Measurements from ENCODE around the gene PYROXD2.

DNA sequence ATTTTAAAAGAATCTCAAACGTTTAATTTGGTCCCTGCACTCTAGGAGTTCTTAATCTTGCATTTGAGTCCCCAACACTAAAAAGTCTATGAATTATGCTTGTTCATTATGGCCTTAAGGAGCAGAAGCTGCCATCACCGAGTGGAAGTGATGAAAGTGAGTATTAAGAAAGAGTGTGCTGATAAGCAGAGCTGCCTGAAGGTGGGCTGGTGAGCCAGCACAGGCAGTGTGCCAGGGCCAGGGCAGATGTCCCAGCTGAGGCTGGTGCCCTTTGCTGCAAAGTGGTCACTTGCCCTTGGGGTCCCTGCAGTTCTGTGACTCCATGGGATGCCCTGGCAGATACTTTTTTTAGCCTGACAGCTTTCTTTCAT lies 74.1 kb downstream of the PYROXD2 start:
- no peak for TF ChIP-seq RAD21 (IDR thresholded peaks at IDR 0.05; ENCODE audit: insufficient read depth, low read depth, low read length)
- TF ChIP-seq, protein P1, sequence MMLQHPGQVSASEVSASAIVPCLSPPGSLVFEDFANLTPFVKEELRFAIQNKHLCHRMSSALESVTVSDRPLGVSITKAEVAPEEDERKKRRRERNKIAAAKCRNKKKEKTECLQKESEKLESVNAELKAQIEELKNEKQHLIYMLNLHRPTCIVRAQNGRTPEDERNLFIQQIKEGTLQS (IDR thresholded peaks at IDR 0.05; ENCODE audit: borderline replicate concordance, extremely low read depth, low read depth, low read length) = no peak
- TF ChIP-seq, protein P2, sequence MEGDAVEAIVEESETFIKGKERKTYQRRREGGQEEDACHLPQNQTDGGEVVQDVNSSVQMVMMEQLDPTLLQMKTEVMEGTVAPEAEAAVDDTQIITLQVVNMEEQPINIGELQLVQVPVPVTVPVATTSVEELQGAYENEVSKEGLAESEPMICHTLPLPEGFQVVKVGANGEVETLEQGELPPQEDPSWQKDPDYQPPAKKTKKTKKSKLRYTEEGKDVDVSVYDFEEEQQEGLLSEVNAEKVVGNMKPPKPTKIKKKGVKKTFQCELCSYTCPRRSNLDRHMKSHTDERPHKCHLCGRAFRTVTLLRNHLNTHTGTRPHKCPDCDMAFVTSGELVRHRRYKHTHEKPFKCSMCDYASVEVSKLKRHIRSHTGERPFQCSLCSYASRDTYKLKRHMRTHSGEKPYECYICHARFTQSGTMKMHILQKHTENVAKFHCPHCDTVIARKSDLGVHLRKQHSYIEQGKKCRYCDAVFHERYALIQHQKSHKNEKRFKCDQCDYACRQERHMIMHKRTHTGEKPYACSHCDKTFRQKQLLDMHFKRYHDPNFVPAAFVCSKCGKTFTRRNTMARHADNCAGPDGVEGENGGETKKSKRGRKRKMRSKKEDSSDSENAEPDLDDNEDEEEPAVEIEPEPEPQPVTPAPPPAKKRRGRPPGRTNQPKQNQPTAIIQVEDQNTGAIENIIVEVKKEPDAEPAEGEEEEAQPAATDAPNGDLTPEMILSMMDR (IDR thresholded peaks at IDR 0.05 in 2 of 3, conservative IDR thresholded peaks at IDR 0.05 in 1 of 3; ENCODE audit: control insufficient read depth in 2 of 3, extremely low read depth in 1 of 3, insufficient read depth in 1 of 3, low read depth in 3 of 3, low read length in 3 of 3) = no peak
- TF ChIP-seq, protein P3, sequence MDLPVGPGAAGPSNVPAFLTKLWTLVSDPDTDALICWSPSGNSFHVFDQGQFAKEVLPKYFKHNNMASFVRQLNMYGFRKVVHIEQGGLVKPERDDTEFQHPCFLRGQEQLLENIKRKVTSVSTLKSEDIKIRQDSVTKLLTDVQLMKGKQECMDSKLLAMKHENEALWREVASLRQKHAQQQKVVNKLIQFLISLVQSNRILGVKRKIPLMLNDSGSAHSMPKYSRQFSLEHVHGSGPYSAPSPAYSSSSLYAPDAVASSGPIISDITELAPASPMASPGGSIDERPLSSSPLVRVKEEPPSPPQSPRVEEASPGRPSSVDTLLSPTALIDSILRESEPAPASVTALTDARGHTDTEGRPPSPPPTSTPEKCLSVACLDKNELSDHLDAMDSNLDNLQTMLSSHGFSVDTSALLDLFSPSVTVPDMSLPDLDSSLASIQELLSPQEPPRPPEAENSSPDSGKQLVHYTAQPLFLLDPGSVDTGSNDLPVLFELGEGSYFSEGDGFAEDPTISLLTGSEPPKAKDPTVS (IDR thresholded peaks at IDR 0.05; ENCODE audit: low read depth, low read length) = no peak
- TF ChIP-seq HDAC2 (IDR thresholded peaks at IDR 0.05) = no peak
- TF ChIP-seq MYC (IDR thresholded peaks at IDR 0.05; ENCODE audit: insufficient read depth, insufficient read length, insufficient replicate concordance, low read length, severe bottlenecking) = no peak
- no peak for TF ChIP-seq YY1 (IDR thresholded peaks at IDR 0.05; ENCODE audit: low read depth, low read length)
- no peak for TF ChIP-seq POLR2A (IDR thresholded peaks at IDR 0.05; ENCODE audit: low read depth, low read length)
- TF ChIP-seq CBFB (IDR thresholded peaks at IDR 0.05; ENCODE audit: low read depth) = no peak
- TF ChIP-seq, protein P4, sequence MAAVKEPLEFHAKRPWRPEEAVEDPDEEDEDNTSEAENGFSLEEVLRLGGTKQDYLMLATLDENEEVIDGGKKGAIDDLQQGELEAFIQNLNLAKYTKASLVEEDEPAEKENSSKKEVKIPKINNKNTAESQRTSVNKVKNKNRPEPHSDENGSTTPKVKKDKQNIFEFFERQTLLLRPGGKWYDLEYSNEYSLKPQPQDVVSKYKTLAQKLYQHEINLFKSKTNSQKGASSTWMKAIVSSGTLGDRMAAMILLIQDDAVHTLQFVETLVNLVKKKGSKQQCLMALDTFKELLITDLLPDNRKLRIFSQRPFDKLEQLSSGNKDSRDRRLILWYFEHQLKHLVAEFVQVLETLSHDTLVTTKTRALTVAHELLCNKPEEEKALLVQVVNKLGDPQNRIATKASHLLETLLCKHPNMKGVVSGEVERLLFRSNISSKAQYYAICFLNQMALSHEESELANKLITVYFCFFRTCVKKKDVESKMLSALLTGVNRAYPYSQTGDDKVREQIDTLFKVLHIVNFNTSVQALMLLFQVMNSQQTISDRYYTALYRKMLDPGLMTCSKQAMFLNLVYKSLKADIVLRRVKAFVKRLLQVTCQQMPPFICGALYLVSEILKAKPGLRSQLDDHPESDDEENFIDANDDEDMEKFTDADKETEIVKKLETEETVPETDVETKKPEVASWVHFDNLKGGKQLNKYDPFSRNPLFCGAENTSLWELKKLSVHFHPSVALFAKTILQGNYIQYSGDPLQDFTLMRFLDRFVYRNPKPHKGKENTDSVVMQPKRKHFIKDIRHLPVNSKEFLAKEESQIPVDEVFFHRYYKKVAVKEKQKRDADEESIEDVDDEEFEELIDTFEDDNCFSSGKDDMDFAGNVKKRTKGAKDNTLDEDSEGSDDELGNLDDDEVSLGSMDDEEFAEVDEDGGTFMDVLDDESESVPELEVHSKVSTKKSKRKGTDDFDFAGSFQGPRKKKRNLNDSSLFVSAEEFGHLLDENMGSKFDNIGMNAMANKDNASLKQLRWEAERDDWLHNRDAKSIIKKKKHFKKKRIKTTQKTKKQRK (IDR thresholded peaks at IDR 0.05; ENCODE audit: low read depth, low read length) = no peak
- TF ChIP-seq CBX3 (IDR thresholded peaks at IDR 0.05; ENCODE audit: borderline replicate concordance, low read depth) = no peak

Data from GM12878 (cell line).